ENCODE measurements around the gene GAL3ST1.

The GAL3ST1 gene

DNA sequence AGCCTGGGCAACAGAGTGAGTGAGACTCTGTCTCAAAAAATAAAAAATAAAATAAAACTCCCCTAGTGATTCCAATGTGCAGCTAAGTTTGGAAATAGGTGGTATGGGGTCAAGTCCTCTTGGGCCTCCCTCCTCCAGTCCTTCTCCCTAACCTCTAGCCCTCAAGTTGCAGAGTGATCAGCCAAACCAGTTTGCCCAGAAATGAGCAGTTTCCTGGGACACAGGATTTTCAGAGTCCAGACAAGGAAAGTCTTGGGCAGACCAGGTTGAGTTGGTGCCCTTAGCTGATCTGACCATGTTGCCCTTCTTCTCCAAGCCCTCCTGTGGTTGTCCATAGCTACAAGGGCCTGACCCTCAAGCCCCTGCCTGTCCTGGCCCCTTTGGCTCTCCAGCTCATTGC, 40.4 kb upstream of the GAL3ST1 start:
- Histone ChIP-seq H3K27me3 (ENCODE audit: insufficient read depth, low read length, poor library complexity, severe bottlenecking) (no peaks in the 10 kb centered on the region), H2AFZ (ENCODE audit: low read length) (no peak overlapping the region), H3K4me3 (ENCODE audit: low read length, poor library complexity, severe bottlenecking) (no peak overlapping the region), H3K9me3 (ENCODE audit: insufficient read depth, low read depth, low read length) (no peaks in the 10 kb centered on the region), H3K9me2 (replicated peaks; ENCODE audit: low read depth, low read length) (no peaks in the 10 kb centered on the region), H3K79me2 (ENCODE audit: insufficient read depth, low read length) (no peaks in the 10 kb centered on the region), H3K4me1 (ENCODE audit: insufficient read depth, low read length, poor library complexity, severe bottlenecking) (no peaks in the 10 kb centered on the region), H3K4me2 (ENCODE audit: low read depth, low read length, poor library complexity, severe bottlenecking) (no peak overlapping the region), H3K9ac (ENCODE audit: low read depth, low read length, poor library complexity, severe bottlenecking) (no peak overlapping the region), H4K20me1 (ENCODE audit: insufficient read depth, low read length, poor library complexity, severe bottlenecking) (no peaks in the 10 kb centered on the region), H3K36me3 (ENCODE audit: insufficient read depth, low read length) (no peaks in the 10 kb centered on the region), H3F3A (ENCODE audit: low read depth) (no peaks in the 10 kb centered on the region)
- TF ChIP-seq, protein P1, sequence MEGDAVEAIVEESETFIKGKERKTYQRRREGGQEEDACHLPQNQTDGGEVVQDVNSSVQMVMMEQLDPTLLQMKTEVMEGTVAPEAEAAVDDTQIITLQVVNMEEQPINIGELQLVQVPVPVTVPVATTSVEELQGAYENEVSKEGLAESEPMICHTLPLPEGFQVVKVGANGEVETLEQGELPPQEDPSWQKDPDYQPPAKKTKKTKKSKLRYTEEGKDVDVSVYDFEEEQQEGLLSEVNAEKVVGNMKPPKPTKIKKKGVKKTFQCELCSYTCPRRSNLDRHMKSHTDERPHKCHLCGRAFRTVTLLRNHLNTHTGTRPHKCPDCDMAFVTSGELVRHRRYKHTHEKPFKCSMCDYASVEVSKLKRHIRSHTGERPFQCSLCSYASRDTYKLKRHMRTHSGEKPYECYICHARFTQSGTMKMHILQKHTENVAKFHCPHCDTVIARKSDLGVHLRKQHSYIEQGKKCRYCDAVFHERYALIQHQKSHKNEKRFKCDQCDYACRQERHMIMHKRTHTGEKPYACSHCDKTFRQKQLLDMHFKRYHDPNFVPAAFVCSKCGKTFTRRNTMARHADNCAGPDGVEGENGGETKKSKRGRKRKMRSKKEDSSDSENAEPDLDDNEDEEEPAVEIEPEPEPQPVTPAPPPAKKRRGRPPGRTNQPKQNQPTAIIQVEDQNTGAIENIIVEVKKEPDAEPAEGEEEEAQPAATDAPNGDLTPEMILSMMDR (conservative IDR thresholded peaks at IDR 0.05; ENCODE audit: low read length), result no peak
- TF ChIP-seq EZH2phosphoT487 (IDR thresholded peaks at IDR 0.05; ENCODE audit: borderline replicate concordance), result no peak

DNA sequence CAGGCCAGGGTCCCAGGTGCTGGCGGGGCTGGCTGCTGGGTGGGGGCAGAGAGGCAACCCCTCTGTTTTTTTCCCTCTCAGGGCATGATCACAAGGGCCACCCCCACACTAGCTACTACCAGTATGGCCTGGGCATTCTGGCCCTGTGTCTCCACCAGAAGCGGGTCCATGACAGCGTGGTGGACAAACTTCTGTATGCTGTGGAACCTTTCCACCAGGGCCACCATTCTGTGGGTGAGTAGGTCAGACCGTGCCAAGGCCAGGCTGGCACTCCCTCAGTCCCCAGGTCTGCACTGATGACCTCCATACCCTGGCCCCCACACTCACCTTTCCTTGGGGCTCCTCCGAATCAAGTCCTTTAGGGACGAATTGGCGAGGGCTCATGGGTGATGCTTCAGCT, 39.8 kb upstream of the GAL3ST1 start:
- TF ChIP-seq, protein P1 (conservative IDR thresholded peaks at IDR 0.05; ENCODE audit: low read length), result no peak
- no peak for TF ChIP-seq EZH2phosphoT487 (IDR thresholded peaks at IDR 0.05; ENCODE audit: borderline replicate concordance)
- H4K20me1 ChIP-seq (ENCODE audit: insufficient read depth, low read length, poor library complexity, severe bottlenecking), result no peaks in the 10 kb centered on the region
- no peaks in the 10 kb centered on the region for H3K79me2 ChIP-seq (ENCODE audit: insufficient read depth, low read length)
- no peaks in the 10 kb centered on the region for H3K27me3 ChIP-seq (ENCODE audit: insufficient read depth, low read length, poor library complexity, severe bottlenecking)
- no peaks in the 10 kb centered on the region for H3K9me2 ChIP-seq (replicated peaks; ENCODE audit: low read depth, low read length)
- no peaks in the 10 kb centered on the region for H3K9me3 ChIP-seq (ENCODE audit: insufficient read depth, low read depth, low read length)
- H3K4me2 ChIP-seq (ENCODE audit: low read depth, low read length, poor library complexity, severe bottlenecking), result no peak overlapping the region
- no peak overlapping the region for H3K4me3 ChIP-seq (ENCODE audit: low read length, poor library complexity, severe bottlenecking)
- H3K36me3 ChIP-seq (ENCODE audit: insufficient read depth, low read length), result no peaks in the 10 kb centered on the region
- peaks cover 5% of the 10 kb centered on the region for H3K4me1 ChIP-seq (ENCODE audit: insufficient read depth, low read length, poor library complexity, severe bottlenecking)
- no peak overlapping the region for H3K9ac ChIP-seq (ENCODE audit: low read depth, low read length, poor library complexity, severe bottlenecking)
- H3F3A ChIP-seq (ENCODE audit: low read depth), result no peaks in the 10 kb centered on the region
- no peak overlapping the region for H2AFZ ChIP-seq (ENCODE audit: low read length)

DNA sequence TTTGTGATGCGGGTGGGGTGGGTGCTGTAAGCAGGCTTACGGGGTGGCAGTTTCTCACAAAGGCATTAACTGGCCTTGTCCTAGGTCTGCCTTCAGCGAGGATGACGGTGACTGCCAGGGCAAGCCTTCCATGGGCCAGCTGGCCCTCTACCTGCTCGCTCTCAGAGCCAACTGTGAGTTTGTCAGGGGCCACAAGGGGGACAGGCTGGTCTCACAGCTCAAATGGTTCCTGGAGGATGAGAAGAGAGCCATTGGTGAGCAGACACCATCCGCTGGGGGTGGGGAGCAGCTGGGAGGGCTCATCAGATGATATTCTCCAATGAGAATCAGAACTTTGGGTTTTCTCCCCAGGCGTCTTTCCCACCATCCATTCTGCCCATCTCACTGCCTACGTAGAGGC, 38.3 kb upstream of the GAL3ST1 start:
- H3K9me3 ChIP-seq (ENCODE audit: insufficient read depth, low read depth, low read length), result no peaks in the 10 kb centered on the region
- TF ChIP-seq, protein P1 (conservative IDR thresholded peaks at IDR 0.05; ENCODE audit: low read length), result no peak
- no peak for TF ChIP-seq EZH2phosphoT487 (IDR thresholded peaks at IDR 0.05; ENCODE audit: borderline replicate concordance)
- no peaks in the 10 kb centered on the region for H3K36me3 ChIP-seq (ENCODE audit: insufficient read depth, low read length)
- no peaks in the 10 kb centered on the region for H3K79me2 ChIP-seq (ENCODE audit: insufficient read depth, low read length)
- H3K4me3 ChIP-seq (ENCODE audit: low read length, poor library complexity, severe bottlenecking), result no peak overlapping the region
- H4K20me1 ChIP-seq (ENCODE audit: insufficient read depth, low read length, poor library complexity, severe bottlenecking), result no peaks in the 10 kb centered on the region
- H3F3A ChIP-seq (ENCODE audit: low read depth), result no peaks in the 10 kb centered on the region
- no peak overlapping the region for H3K9ac ChIP-seq (ENCODE audit: low read depth, low read length, poor library complexity, severe bottlenecking)
- H3K4me1 ChIP-seq (ENCODE audit: insufficient read depth, low read length, poor library complexity, severe bottlenecking), result peaks cover 19% of the 10 kb centered on the region
- no peaks in the 10 kb centered on the region for H3K27me3 ChIP-seq (ENCODE audit: insufficient read depth, low read length, poor library complexity, severe bottlenecking)
- H2AFZ ChIP-seq (ENCODE audit: low read length), result no peak overlapping the region
- H3K9me2 ChIP-seq (replicated peaks; ENCODE audit: low read depth, low read length), result no peaks in the 10 kb centered on the region
- no peak overlapping the region for H3K4me2 ChIP-seq (ENCODE audit: low read depth, low read length, poor library complexity, severe bottlenecking)

Data from Loucy (cell line).